ENCODE measurements around the gene ATAD1.
A peak's percentile ranks its signal among the peaks of the same experiment; 100 is the strongest.
"Not testable (repeated sequence)": the region's sequence is repeated elsewhere in the genome, so short reads cannot be mapped to it uniquely, and the experiment has no call there.

The ATAD1 gene

DNA sequence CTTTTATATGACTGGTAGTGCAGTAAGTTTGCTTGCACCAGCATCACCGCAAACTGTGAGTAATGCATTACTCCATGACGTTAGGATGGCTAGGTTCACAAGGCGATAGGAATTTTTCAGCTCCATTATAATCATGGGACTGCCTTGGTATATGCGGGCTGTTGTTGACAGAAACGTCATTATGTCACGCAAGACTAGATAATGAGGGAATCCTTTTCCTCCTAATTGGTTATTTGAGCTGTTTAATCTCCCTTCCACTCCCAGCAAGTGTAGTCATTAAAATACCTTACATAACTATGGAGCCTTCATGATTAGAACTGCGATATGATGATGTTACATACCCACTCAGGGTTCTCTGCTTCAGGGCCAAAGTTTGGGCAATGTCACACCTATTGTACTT, 28.0 kb upstream of the ATAD1 start:
- no peak for DNase-seq (ENCODE audit: low read depth)

DNA sequence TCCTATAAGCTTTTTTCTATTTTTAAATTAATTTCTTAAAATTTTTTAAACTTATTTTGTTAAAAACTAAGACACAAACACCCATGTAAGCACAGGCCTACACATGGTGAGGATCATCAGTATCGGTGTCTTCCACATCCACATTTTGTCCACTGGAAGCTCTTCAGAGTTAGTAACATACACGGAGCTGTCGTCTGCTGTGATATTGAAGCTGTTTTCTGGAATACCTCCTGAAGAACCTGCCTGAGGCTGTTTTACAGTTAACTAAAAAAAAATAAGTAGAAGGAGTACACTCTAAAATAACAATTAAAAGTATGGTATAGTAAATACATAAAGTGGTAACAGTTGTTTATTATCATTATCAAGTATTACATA, 27.6 kb upstream of the ATAD1 start:
- DNase-seq (ENCODE audit: low read depth), result no peak

DNA sequence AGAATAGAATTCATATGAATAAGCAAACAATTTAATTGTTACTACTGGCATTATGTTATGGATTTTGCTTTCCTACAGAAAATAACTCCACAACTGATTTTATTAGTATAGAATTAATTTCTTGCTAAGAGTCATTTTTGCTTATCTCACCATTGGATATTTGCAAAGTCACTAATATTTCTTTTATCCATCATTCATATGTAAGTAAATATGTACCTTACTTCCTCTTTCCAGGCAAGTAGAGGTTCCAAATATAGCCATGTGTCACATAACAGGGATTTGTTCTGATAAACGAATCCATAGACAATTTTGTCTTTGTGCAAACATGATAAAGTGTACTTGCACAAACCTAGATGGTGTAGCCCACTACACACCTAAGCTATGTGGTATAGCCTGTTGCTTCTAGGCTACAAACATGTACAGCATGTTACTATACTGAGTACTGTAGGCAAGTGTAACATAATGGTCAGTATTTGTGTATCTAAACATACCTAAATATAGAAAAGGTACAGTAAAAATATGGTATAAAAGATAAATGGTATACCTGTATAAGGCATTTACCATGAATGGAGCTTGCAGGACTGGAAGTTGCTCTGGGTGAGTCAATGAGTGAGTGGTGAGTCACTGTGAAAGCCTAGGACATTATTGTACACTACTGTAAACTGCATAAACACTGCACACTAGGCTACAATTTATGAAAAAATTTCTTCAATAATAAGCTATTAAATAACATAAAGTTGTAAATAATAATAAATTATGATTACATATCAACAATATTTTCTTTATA, 27.0 kb upstream of the ATAD1 start:
- no peak for DNase-seq (ENCODE audit: low read depth)

DNA sequence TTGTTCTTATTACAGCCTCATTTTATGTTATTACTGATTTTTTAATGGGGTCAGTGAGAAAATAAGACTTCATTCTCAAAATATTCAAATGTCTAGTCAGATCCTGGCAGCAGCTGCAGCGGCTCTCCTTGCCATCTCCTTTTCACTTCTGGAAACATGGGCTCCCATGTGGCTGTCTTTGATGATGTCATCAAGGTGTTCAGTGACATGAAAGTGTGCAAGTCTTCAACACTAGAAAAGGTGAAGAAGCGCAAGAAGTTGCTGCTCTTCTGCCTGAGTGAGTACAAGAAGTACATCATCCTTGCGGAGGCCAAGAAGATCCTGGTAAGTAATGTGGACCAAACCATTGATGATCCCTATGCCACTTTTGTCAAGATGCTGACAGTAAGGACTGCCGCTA, 25.7 kb upstream of the ATAD1 start:
- no peak for DNase-seq (ENCODE audit: low read depth)

DNA sequence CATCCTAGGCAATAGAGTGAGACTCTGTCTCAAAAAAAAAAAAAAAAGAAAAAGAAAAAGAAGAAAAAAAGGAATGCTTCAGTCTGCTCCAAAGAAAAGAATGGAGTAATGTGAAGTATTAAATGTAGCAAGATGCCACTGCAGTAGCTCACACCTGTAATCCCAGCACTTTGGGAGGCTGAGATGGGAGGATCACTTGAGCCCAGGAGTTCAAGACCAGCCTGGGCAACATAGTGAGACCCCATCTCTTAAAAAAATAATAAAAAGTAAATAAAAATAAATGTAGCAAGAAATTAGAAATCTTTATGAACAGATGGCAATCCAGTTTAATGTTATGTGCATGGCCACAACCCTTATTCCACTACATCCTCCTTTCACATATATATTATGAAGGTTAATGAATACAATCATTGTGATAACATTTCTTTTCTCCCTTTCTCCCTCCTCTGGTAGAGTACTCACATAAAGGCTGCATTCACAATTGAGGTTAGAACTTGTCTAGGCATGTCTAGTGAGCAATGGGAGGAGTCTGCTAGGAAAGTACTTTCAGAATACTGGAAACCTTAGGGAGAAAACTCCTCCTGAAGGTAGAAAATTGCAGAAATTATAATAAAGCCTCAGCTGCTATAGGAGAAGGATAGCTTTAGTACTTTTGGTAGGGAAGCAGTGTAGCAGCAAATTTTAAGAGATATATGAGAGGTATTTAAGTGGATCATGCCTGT, 24.9 kb upstream of the ATAD1 start:
- DNase-seq (ENCODE audit: low read depth), result no peak

DNA sequence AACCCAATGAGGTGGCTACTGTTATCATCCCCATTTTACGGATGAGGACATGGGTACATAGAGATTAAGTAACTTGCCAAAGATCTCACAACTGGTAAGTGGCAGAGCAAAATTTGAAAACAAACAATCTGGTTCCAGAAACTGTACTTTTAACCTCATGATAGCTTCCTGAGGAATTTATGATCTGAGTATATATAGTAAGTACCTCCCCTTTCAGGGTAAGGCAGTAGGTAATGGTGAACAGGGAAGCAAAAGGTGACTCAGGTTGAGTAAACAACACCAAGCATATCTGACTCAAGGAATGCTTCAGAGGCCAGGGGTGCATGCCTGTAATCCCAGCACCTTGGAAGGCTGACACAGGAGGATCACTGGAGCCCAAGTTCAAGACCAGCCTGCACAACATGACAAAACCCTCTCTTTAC, 24.2 kb upstream of the ATAD1 start:
- no peak for DNase-seq (ENCODE audit: low read depth)

DNA sequence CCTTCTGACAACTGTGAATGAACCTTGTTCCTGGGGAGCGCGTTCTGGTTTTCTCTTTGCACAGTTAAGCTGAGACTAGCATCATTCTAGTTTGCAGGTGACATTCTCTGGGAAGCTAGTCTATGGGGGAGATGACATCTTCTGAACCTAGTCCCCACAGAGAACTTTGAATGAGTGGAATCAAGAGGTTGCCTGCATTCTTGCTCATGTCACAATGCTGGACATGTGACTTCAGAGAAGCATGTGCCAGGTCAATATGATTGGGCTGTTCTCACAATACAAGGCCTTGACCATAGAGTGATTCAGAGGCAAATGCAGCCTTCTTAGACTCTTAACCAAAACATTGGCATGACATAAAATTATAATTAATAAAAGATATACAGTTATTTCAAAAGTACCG, 23.2 kb upstream of the ATAD1 start:
- no peak for DNase-seq (ENCODE audit: low read depth)

DNA sequence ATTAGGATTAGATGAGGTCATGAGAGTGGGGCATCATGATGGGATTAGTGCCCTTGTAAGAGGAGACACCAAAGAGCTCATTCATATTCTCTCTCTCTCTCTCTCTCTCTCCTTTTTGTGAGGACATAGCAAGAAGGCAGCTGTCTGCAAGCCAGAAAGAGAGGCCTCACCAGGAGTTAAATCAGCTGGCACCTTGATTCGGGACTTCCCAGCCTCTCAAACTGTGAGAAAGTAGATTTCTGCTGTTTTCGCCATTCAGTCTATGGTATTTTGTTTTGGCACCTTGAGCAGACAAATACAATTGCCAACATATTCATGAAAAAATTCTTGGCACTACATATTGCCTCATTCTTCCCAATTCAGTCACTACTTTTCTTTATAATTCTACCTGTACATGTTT, 20.6 kb upstream of the ATAD1 start:
- no peak for DNase-seq (ENCODE audit: low read depth)

DNA sequence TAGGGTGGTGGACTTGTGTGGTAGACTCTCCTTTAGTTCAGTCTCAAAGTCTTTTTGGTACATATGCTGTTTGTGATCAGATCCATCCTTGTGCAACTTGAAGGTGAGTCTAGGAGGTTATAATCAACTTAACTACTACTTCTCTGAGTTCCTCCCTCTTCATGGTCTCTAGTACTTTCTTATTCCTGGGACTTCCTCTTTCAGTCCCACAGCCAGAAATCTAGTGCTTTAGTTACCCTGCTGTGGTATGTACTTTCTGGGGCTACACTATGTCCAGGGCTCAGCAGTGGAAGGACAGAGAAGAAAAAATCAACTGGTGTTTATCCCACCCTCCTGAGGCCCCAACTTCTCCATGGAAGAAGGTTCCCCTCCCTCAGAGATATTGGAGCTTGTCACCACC, 19.4 kb upstream of the ATAD1 start:
- DNase-seq (ENCODE audit: low read depth), result no peak

DNA sequence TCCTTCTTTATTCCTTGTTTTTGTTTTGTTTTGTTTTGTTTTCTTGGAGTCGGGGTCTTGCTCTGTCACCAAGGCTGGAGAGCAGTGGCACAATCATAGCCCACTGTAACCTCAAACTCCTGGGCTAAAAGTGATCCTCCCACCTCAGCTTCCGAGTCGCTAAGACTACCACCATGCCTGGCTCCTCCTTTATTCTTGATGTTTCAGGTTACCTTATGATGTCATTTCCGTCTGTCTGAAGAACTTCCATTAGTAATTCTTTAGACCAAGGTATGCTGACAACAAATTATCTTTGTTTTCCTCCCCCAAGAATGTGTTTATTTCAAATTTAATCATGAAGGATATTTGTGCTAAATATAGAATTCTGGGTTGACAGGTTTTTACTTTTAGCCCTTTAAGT, 18.1 kb upstream of the ATAD1 start:
- no peak for DNase-seq (ENCODE audit: low read depth)

DNA sequence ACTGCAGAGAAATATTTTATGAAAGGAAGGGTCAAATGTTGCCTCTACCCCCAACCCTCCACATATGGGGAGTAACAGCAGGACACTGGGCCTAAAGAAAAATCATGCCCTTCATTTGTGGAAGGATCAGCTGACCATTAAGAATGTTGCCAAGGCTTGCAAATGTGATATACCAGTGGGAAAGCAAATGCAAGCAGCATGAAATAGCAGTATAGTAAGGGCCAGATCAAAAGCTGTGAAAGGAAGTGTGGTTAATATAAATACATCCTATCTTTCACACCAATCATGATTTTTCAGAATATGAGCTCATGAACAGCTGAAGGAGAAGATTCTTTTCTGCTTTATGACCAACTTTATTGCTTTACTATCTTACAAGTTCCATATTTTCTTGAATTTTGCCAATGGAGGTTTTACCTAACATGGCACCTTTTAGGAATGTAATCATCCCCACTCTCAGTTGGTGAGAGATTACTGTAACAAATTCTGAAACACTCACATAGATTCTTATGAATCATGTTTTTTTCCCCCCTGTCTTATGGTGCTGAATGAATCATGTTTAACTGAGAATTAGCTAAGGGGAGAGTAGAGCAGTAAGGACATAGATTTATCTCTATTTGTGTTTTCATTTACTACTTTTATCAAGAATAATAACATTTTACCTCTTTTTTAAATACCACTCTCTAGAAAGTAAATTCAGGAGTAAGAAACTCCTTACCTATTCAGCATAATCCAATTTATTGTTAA, 12.1 kb upstream of the ATAD1 start:
- DNase-seq (ENCODE audit: low read depth), result no peak

DNA sequence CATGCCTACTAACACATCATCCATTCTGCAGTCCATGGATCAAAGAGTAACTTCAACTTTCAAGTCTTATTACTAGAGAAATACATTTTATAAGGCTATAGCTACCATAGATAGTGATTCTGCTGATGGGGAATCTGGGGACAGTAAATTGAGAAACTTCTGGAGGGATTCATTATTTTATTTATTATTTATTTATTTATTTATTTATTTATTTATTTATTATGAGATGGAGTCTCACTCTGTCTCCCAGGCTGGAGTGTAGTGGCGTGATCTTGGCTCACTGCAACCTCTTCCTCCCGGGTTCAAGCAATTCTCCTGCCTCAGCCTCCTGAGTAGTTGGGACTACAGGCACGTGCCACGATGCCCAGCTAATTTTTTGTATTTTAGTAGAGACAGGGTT, 11.0 kb upstream of the ATAD1 start:
- not testable (repeated sequence) for DNase-seq (ENCODE audit: low read depth)

DNA sequence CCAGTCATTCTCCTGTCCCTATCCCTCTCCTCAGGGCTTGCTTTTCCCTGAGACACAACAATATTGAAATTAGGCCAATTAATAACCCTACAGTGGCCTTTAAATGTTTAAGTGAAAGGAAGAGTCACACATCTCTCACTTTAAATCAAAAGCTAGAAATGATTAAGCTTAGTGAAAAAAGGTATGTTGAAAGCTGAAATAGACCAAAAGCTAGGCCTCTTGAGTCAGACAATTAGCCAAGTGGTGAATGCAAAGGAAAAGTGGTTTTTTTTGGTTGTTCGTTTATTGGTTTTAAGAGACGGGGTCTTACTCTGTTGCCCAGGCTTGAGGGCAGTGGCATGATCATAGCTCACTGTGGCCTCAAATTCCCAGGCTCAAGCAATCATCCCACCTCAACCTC, 9.7 kb upstream of the ATAD1 start:
- no peak for DNase-seq (ENCODE audit: low read depth)

DNA sequence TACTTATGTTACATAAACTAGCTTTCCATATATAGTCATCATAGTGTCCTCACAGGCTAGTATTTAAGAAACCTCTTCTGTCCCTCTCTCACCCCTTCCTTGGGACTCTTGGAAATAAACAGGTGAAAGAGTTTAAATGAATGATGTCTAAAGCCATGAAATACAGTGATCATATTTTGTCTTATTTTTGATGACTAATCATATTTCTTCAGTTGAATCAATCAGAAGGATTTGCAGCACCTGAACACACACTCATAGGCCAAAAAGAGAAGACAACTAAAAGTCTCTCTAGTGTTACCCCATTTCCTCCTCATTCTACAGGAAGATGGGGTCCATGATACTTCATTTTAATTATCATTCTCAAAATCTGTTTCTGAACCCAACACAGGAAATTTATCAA, 8.6 kb upstream of the ATAD1 start:
- no peak for DNase-seq (ENCODE audit: low read depth)

DNA sequence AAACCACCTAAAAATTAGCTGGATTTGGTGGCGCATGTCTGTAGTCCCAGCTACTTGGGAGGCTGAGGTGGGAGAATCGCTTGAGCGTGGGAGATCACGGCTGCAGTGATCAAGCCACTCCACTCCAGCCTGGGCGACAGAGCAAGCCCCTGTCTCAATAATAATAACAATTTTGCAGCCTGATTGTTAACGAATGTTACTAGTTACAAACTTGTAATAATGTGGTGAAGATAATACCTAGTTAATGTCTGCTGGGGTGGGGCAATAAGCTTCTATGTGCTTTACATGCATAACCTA, 1.2 kb upstream of the ATAD1 start:
- no peak for DNase-seq (ENCODE audit: low read depth)

DNA sequence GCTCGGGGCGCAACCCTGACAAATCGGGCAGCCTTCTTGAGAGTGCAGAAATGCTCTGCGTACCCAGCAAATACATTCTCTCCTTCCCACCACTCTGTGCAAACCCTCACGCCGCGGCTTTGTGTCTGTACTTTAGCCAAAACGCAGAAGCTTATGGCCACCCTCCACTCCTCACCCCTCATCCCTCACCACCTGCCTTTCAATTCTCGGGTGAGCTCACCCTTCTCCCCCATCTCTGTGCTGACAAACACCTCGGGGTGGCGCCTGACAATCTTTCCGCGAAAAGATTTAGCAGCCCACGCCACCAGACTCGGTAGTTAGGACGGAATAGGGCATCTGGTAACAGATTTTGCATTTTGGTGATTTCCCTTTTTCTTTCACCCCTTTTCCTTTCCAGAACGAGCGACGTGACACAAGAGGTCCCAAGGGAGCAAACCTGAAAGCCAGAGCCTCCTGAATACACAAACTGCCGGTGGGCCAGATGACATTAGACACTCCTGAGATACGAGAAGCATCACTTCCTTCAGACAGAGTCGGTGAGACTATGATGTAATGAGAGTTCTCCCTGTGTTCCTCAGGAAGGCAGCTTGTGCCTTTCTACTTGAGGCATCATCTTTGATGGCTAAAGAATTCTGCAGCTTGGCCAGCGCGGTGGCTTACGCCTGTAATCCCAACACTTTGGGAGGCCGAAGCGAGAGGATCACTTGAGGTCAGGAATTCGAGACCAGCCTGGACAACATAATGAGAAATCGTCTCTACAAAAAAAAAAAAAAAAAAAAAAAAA, 671 bp upstream of the ATAD1 start:
- peak; percentile 51 for DNase-seq (ENCODE audit: low read depth)

DNA sequence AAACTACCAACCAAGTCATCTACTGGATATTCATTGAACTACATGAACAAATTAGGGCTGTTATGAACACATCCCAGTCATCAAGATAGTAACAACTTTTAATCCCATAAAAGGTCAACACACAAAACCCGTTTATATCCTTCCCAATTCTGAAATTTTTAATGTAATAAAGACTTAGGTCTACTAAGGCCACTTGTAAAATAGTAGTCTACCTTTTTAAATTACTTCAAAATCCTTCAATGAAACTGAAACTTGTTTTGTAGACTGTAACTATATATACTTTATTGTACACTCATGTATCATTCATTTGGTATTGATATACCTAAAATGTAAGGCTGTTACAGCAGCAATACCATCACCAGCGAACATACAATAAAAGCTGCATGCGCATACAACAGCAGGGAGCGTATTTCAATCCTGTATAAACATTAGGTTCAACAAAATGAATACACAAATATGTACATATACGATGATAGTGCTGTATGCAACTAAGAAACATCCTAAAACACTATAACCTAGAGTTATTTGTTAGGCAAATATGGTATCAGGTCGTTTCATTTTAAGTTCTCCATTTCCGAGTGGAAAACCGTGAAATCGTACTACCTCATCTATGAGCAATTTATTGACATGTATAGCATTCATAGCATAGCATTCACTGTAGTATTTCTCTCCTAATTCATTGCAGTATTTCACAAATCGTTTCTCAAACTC, 973 bp downstream of the ATAD1 start:
- no peak for DNase-seq (ENCODE audit: low read depth)

DNA sequence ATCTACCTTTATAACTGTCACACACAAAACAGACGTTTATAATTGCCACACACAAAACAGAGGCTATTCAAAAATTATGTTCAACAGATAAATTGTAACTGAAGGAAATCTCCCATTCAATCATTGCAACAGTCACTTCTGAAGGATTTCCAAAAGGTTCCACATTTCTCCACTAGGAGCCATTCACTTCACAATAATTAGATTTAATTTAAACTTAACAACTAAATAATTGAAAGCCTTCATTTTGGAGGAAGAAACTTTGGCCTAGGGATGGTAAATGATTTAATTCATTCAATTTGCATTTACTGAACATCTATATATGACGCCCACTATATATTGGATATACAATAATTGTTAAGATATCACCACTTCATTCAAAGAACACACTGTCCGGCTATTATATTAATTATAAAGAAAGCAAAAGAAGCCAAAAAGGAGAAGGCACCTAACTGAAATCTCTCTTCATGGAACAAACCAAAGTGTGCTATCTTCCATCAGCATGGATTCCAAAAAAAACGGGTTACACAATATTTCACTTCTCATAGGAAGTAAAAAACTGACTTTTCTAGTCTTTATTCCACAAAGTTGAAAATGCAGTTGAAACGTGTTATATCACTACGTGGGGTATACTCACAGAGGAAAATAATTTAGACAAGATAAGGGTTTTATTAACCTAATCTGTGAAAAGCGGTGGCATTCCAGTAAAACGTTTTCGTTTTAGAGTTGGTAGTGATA, 1.7 kb downstream of the ATAD1 start:
- no peak for DNase-seq (ENCODE audit: low read depth)

DNA sequence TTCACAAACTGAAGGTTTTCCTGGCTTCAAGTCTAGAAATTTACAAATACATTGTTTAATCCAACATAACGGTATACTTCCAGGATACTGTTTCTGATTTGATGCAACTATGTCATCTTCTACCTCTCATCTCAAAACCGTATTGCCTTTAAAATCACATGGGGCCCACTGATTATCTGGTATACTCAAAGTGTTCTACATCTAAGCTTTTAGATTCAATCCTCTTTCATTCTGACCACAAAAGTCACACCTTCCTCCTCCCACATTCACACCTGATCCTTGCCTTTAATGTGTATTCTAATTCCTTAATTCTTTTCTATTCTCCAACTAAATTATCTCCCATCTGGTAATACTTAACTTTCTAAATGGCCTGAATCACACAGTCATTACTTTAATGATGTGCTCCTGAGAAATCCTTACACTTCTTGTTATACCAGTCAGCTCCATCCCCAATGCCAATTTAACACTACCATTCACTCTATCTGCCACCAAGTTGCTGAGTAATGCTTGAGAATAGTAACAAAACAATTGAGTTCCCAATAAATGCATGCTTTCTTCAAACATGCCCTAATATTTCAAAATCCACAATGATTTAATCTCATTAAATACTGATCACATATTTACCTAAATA, 13.0 kb downstream of the ATAD1 start:
- DNase-seq (ENCODE audit: low read depth), result no peak

DNA sequence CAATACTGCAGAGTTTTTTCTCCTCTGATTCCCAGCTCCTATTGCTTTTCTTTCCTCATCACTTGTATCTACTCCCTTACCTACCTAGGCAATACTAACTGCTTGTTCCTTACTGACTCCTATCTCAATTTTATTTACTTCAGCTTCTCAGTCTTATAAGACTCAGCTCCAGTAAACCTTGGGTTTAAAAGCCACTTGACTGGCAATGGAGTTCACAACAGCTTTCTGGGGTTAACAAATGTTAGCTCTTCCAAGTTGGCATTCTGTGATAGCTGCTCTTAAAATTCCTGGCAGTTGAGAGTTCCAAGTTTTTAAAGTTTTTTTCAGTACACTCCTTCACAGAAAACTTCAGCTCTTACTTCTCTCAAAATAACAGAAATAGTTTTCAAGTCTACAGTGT, 14.2 kb downstream of the ATAD1 start:
- no peak for DNase-seq (ENCODE audit: low read depth)

DNA sequence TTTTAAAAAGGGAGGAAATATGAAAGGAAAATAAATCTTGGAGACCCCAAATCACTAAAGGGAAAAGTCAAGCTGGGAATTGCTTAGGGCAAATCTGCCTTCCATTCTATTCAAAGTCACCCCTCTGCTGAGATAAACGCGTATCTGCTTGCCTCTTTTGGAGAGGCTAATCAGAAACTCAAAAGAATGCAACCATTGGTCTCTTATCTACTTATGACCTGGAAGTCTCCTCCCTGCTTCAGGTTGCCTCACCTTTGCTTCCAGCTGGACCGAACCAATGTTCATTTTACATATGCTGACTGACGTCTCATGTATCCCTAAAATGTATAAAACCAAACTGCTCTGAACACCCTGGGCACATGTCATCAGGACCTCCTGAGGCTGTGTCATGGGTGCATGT, 14.7 kb downstream of the ATAD1 start:
- no peak for DNase-seq (ENCODE audit: low read depth)
